Vagina (tissue), 2 donors: ENCODE results near the gene WFIKKN1.

Experiments used
- CTCF ChIP-seq, 3 experiments: fragments of 450-650 bp in 2 of 3; fragments of 200-600 bp in 1 of 3; sonication (generic) in 1 of 3; IDR thresholded peaks; one replicate each; pipeline ENCODE4 v1.5.1; 2017 to 2019; ENCODE audit warnings: antibody characterized with exemption in 3 of 3, mild to moderate bottlenecking in 2 of 3, moderate library complexity in 2 of 3
- POLR2A ChIP-seq, 2 donors: fragments of 450-650 bp; IDR thresholded peaks; one replicate each; pipeline ENCODE4 v1.6.1; 2017; ENCODE audit warnings: antibody characterized with exemption in 2 of 2, mild to moderate bottlenecking in 2 of 2, moderate library complexity in 2 of 2
- POLR2AphosphoS5 ChIP-seq, 2 donors: sonication (generic); formaldehyde crosslinking; IDR thresholded peaks; one replicate each; pipeline ENCODE4 v1.9.0; 2017; ENCODE audit warnings: antibody characterized with exemption in 2 of 2, mild to moderate bottlenecking in 2 of 2, low read depth in 1 of 2; ENCODE audit not compliant: insufficient read depth in 1 of 2

GRCh38 chr16:590188-590814 lies 40.5 kb upstream of the WFIKKN1 start:
- TF ChIP-seq CTCF (IDR thresholded peaks at IDR 0.05) (no peak), POLR2AphosphoS5 (IDR thresholded peaks at IDR 0.05; ENCODE audit: insufficient read depth in 1 of 2, low read depth in 1 of 2) (no peak), POLR2A (IDR thresholded peaks at IDR 0.05) (no peak)
